A673 (cell line): ENCODE data around the gene PFKL.

Experiments used
- EZH2 ChIP-seq: fragments of 200-600 bp; sonication (generic); IDR thresholded peaks from 2 replicates; pipeline ENCODE4 v1.6.1; 2017; ENCODE audit warnings: borderline replicate concordance, low read depth, mild to moderate bottlenecking, mixed read lengths, antibody characterized with exemption, low read length; ENCODE audit not compliant: poor library complexity, severe bottlenecking
- TF ChIP-seq, protein P1 (sequence below): fragments of 300-800, 200-600 bp; sonication (generic); conservative IDR thresholded peaks from 2 replicates; pipeline ENCODE4 v1.5.1; 2017; ENCODE audit warnings: low read depth, mild to moderate bottlenecking, antibody characterized with exemption, low read length, moderate library complexity, mixed read lengths

DNA sequence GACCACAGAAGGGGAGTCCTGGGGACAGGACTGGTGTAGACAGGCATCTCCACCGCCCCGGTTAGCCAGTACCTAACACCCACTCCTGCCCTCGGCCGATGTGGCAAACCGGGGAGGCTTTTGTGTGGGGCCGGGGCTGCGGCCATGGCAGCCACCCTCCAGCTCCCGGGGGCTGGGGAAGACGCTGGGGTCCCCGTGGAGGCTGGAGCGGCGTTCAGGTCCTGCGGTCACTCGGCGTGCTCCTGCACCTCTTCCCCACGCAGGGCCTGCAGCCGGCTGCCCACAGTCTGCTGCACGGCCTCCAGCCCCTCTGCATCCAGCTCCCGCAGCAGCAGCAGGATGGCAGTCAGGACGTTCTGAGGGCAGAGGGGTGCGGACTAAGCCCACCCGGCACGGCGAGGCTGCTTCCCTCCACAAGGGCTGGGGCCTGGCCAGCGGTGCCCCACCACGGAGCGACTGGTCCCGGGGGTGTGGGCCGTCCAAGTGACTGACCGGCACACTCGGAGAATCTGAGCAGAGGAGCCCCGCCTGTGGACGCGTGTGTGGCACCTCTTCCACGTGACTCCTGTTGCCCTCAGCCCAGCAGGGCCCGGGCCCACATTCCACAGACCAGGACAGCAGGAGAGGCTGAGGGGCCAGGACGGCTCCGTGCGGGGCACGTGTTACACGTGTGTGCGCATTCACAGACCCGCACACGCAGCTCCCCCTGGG, 30.3 kb downstream of the PFKL start:
- TF ChIP-seq, protein P1, sequence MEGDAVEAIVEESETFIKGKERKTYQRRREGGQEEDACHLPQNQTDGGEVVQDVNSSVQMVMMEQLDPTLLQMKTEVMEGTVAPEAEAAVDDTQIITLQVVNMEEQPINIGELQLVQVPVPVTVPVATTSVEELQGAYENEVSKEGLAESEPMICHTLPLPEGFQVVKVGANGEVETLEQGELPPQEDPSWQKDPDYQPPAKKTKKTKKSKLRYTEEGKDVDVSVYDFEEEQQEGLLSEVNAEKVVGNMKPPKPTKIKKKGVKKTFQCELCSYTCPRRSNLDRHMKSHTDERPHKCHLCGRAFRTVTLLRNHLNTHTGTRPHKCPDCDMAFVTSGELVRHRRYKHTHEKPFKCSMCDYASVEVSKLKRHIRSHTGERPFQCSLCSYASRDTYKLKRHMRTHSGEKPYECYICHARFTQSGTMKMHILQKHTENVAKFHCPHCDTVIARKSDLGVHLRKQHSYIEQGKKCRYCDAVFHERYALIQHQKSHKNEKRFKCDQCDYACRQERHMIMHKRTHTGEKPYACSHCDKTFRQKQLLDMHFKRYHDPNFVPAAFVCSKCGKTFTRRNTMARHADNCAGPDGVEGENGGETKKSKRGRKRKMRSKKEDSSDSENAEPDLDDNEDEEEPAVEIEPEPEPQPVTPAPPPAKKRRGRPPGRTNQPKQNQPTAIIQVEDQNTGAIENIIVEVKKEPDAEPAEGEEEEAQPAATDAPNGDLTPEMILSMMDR, result no peak
- no peak for TF ChIP-seq EZH2
